Measurements from ENCODE around the gene CACNG3.
"Not testable (repeated sequence)": the region's sequence is repeated elsewhere in the genome, so short reads cannot be mapped to it uniquely, and the experiment has no call there.

CACNG3 gene

DNA sequence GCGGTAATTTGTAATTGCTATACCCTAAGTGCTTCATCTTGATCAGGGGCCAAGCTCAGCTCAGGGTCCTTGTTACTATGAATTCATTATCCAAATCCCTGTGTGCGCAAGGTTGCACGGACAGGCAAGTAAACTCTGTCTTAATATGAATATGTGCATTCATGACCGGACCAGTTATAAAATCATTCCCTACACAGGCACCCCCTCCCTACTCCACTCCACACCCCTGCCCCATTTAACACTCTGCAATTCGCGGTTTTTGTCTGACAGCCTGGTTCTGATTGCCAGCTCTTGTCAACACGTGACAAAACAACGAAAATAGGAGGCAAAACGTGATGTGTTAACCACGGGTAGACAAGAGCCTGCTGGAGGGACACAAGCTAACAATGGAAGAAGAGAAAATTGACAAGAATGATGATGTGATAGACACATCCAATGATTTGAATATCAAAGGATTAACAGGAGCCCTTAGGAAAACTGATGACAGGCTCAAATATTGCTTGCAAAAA, 76.5 kb downstream of the CACNG3 start:
- H3F3A ChIP-seq (ENCODE audit: control insufficient read depth, insufficient read depth): no peaks in the 10 kb centered on the region
- no peak for TF ChIP-seq CTCF (IDR thresholded peaks at IDR 0.05; ENCODE audit: low read depth, low read length, poor library complexity, severe bottlenecking)
- no peak for TF ChIP-seq EZH2phosphoT487 (IDR thresholded peaks at IDR 0.05; ENCODE audit: borderline replicate concordance, low read length)
- no peaks in the 10 kb centered on the region for H4K20me1 ChIP-seq (ENCODE audit: control insufficient read depth, insufficient read depth, low read depth, low read length)
- H3K27ac ChIP-seq (ENCODE audit: low read depth, low read length): no peak overlapping the region
- H3K79me2 ChIP-seq (ENCODE audit: control insufficient read depth, low read length): no peaks in the 10 kb centered on the region
- no peaks in the 10 kb centered on the region; the same call in 1 of the 2 replicates for H3K27me3 ChIP-seq (ENCODE audit: control insufficient read depth, low read length)
- H3K4me1 ChIP-seq (ENCODE audit: control insufficient read depth, low read length): no peaks in the 10 kb centered on the region
- no peak overlapping the region for H3K4me3 ChIP-seq (ENCODE audit: low read length)
- H3K9me2 ChIP-seq (replicated peaks; ENCODE audit: control insufficient read depth, low read length): no peaks in the 10 kb centered on the region
- H3K9me3 ChIP-seq (ENCODE audit: control insufficient read depth, insufficient read depth, low read length): no peaks in the 10 kb centered on the region
- H3K4me2 ChIP-seq (ENCODE audit: low read length): no peak overlapping the region
- H3K36me3 ChIP-seq (ENCODE audit: control insufficient read depth, low read length): no peaks in the 10 kb centered on the region

DNA sequence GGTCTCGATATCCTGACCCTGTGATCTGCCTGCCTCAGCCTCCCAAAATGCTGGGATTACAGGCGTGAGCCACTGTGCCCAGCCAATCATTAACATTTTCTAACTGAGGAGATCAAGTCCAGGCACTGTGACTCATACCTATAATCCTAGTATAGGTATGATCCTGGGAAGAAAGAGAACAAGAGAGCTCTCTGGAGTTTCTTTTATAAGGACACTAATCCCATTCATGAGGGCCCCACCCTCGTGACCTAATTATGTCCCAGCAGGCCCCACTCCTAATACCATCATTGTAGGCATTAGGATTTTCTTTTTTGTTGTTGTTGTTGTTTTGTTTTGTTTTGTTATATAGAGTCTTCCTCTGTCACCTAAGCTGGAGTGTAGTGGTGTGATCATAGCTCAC, 80.4 kb downstream of the CACNG3 start:
- TF ChIP-seq CTCF (IDR thresholded peaks at IDR 0.05; ENCODE audit: low read depth, low read length, poor library complexity, severe bottlenecking) (no peak), EZH2phosphoT487 (IDR thresholded peaks at IDR 0.05; ENCODE audit: borderline replicate concordance, low read length) (no peak)
- Histone ChIP-seq H3K9me2 (replicated peaks; ENCODE audit: control insufficient read depth, low read length) (no peaks in the 10 kb centered on the region), H3K4me3 (ENCODE audit: low read length) (no peak overlapping the region)

DNA sequence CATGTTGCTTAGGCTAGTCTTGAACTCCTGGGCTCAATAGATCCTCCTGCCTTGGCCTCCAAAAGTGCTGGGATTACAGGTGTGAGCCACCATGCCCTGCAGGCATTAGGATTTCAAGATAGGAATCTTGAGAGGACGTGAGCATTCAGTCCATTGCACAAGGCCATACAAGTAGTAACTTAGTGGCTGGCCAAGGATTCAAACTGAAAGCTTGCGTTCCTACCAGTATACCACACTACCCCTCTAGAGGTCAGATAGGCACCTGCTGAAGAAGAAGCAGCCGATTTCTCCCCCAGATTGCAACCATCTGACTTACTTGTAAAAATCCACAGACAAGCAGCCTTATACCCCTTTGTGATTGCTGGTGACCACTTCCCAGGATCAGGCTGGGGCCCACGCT, 80.9 kb downstream of the CACNG3 start:
- H3K9me2 ChIP-seq (replicated peaks; ENCODE audit: control insufficient read depth, low read length): no peaks in the 10 kb centered on the region

More for the DNA sequence above, 80.4 kb downstream of the CACNG3 start:
- Histone ChIP-seq H3K79me2 (ENCODE audit: control insufficient read depth, low read length) (no peaks in the 10 kb centered on the region), H3F3A (ENCODE audit: control insufficient read depth, insufficient read depth) (no peaks in the 10 kb centered on the region), H3K27ac (ENCODE audit: low read depth, low read length) (no peak overlapping the region), H3K4me2 (ENCODE audit: low read length) (no peak overlapping the region), H3K36me3 (ENCODE audit: control insufficient read depth, low read length) (no peaks in the 10 kb centered on the region), H4K20me1 (ENCODE audit: control insufficient read depth, insufficient read depth, low read depth, low read length) (no peaks in the 10 kb centered on the region), H3K4me1 (ENCODE audit: control insufficient read depth, low read length) (no peaks in the 10 kb centered on the region), H3K27me3 (ENCODE audit: control insufficient read depth, low read length) (no peaks in the 10 kb centered on the region; the same call in 1 of the 2 replicates), H3K9me3 (ENCODE audit: control insufficient read depth, insufficient read depth, low read length) (no peaks in the 10 kb centered on the region)

GRCh38 chr16:24343829-24344228, 87.7 kb downstream of the CACNG3 start:
- not testable (repeated sequence) for H3K27me3 ChIP-seq (ENCODE audit: control insufficient read depth, low read length); H3K9me2 ChIP-seq (replicated peaks; ENCODE audit: control insufficient read depth, low read length); H3K27ac ChIP-seq (ENCODE audit: low read depth, low read length); H3K4me1 ChIP-seq (ENCODE audit: control insufficient read depth, low read length); H3K36me3 ChIP-seq (ENCODE audit: control insufficient read depth, low read length); H3K9me3 ChIP-seq (ENCODE audit: control insufficient read depth, insufficient read depth, low read length); H3K4me2 ChIP-seq (ENCODE audit: low read length); H3K4me3 ChIP-seq (ENCODE audit: low read length); H4K20me1 ChIP-seq (ENCODE audit: control insufficient read depth, insufficient read depth, low read depth, low read length); H3F3A ChIP-seq (ENCODE audit: control insufficient read depth, insufficient read depth); H3K79me2 ChIP-seq (ENCODE audit: control insufficient read depth, low read length)

More for the DNA sequence above, 80.9 kb downstream of the CACNG3 start:
- no peak overlapping the region for H3K4me2 ChIP-seq (ENCODE audit: low read length)
- no peaks in the 10 kb centered on the region for H4K20me1 ChIP-seq (ENCODE audit: control insufficient read depth, insufficient read depth, low read depth, low read length)
- no peaks in the 10 kb centered on the region; the same call in 1 of the 2 replicates for H3K27me3 ChIP-seq (ENCODE audit: control insufficient read depth, low read length)
- no peaks in the 10 kb centered on the region for H3K79me2 ChIP-seq (ENCODE audit: control insufficient read depth, low read length)
- H3K9me3 ChIP-seq (ENCODE audit: control insufficient read depth, insufficient read depth, low read length): no peaks in the 10 kb centered on the region
- TF ChIP-seq EZH2phosphoT487 (IDR thresholded peaks at IDR 0.05; ENCODE audit: borderline replicate concordance, low read length) (no peak), CTCF (IDR thresholded peaks at IDR 0.05; ENCODE audit: low read depth, low read length, poor library complexity, severe bottlenecking) (no peak)
- H3F3A ChIP-seq (ENCODE audit: control insufficient read depth, insufficient read depth): no peaks in the 10 kb centered on the region
- no peaks in the 10 kb centered on the region for H3K36me3 ChIP-seq (ENCODE audit: control insufficient read depth, low read length)
- no peak overlapping the region for H3K4me3 ChIP-seq (ENCODE audit: low read length)
- no peak overlapping the region for H3K27ac ChIP-seq (ENCODE audit: low read depth, low read length)
- H3K4me1 ChIP-seq (ENCODE audit: control insufficient read depth, low read length): no peaks in the 10 kb centered on the region

Data from DOHH2 (cell line).